Endothelial cell of umbilical vein (primary cell): ENCODE data around the gene ZNF827.

Experiments used
- CTCF ChIP-seq, 2 donors: IDR thresholded peaks; 1 replicate in 1 of 2; 2 replicates in 1 of 2; pipeline ENCODE4 v1.5.1; 2011; ENCODE audit warnings: low read length in 2 of 2, mild to moderate bottlenecking in 2 of 2, moderate library complexity in 2 of 2, control low read depth in 1 of 2, inconsistent platforms in 1 of 2, low read depth in 1 of 2; ENCODE audit not compliant: insufficient read depth in 1 of 2; ENCODE audit errors: extremely low read depth in 1 of 2
- EZH2 ChIP-seq: IDR thresholded peaks from 2 replicates; pipeline ENCODE4 v1.6.1; 2012; ENCODE audit warnings: borderline replicate concordance, low read depth, mild to moderate bottlenecking, moderate library complexity, low read length, inconsistent platforms; ENCODE audit not compliant: severe bottlenecking
- GATA2 ChIP-seq: IDR thresholded peaks from 2 replicates; pipeline ENCODE4 v1.7.0; 2011; ENCODE audit warnings: low read depth, mild to moderate bottlenecking, moderate library complexity, mixed read lengths, low read length; ENCODE audit not compliant: insufficient read length, insufficient read depth
- JUN ChIP-seq: IDR thresholded peaks from 2 replicates; pipeline ENCODE4 v1.6.1; 2011; ENCODE audit warnings: borderline replicate concordance, low read depth; ENCODE audit not compliant: insufficient read length, insufficient read depth
- MYC ChIP-seq: IDR thresholded peaks from one replicate; pipeline ENCODE4 v1.6.1; 2011; ENCODE audit warnings: mild to moderate bottlenecking, low read depth, low read length
- POLR2A ChIP-seq: IDR thresholded peaks from 2 replicates; pipeline ENCODE4 v1.6.1; 2012; ENCODE audit warnings: low read depth, mild to moderate bottlenecking, control low read depth, low read length
- POLR2AphosphoS5 ChIP-seq: IDR thresholded peaks from 2 replicates; pipeline ENCODE4 v1.6.1; 2012; ENCODE audit warnings: low read depth, mild to moderate bottlenecking, control low read depth, low read length, moderate library complexity; ENCODE audit not compliant: insufficient read depth
- TF ChIP-seq, protein P1 (sequence below): IDR thresholded peaks from 2 replicates; pipeline ENCODE4 v1.6.1; 2011; ENCODE audit not compliant: insufficient read depth, insufficient read length

- TF ChIP-seq CTCF (IDR thresholded peaks at IDR 0.05; ENCODE audit: extremely low read depth in 1 of 2, insufficient read depth in 1 of 2, low read depth in 1 of 2, low read length in 2 of 2): no peak
- TF ChIP-seq EZH2: no peak
- no peak for TF ChIP-seq POLR2A
- TF ChIP-seq MYC: no peak
- TF ChIP-seq, protein P1, sequence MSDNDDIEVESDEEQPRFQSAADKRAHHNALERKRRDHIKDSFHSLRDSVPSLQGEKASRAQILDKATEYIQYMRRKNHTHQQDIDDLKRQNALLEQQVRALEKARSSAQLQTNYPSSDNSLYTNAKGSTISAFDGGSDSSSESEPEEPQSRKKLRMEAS: no peak
- TF ChIP-seq POLR2AphosphoS5: no peak
- TF ChIP-seq GATA2: no peak
- no peak for TF ChIP-seq JUN
Measured at GRCh38 chr4:145773581-145774234, 164.9 kb downstream of the ZNF827 start.
